ENCODE measurements around the gene C1QL1. TPM values are rescaled to one million over a fixed set of nuclear protein-coding genes. Genes with fewer than 3 reads are reported as not detected.

Gene C1QL1
- total RNA-seq, 2 donors from 2014 or later, result 2.3 to 2.9 TPM

DNA sequence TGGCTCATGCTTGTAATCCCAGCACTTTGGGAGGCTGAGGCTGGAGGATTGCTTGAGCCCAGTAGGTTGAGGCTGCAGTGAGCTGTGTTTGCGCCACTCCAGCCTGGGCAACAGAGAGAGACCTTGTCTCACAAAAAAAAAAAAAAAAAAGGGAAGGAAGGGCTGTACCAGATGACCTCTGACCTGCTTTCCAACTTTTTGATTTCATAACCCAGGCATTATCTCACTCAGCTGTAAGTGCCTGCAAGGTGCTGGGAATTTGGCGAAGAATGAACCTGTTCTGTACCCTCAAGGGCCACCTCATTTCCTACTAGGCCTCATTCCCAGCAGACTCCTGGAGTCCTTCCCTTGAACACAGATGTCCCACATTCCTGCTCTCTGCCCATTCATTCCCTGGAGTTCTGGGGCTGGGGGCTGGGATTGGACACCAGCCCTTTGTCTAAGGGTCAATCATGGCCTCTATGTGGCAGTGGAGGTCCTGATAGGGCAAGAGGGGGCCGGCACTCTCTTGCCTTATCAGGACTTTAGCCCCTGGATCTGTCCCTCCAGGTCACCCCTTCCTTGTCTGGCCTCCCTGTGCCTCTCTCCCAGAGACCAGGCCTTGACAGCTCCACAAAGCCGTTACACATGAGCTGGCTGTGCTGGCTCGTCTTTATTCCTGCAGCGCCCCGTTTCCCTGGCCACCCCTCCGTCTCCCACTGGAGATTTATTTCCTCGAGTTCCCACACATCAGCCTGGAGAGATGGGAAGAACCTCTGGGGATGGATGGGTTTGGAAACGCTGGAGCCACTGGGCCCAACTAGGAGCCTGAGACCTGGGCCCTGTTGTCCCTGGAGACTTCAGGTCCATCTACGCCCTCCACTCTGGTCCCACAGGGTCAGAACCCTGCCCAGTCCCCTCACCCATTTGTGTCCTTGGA, 52.0 kb downstream of the C1QL1 start:
- H3K4me1 ChIP-seq, result peaks cover 31% of the 10 kb centered on the region
- peak in 1 of 4 donors; percentile 27 for DNase-seq
- peak; percentile 10 for ATAC-seq
- intact Hi-C loops (cut with DNase I), result no loop called here
- H3K27me3 ChIP-seq, result no peaks in the 10 kb centered on the region
- TF ChIP-seq CTCF (IDR thresholded peaks at IDR 0.05) (no peak), POLR2A (IDR thresholded peaks at IDR 0.05) (no peak)
- H3K27ac ChIP-seq, result peak overlapping the region; percentile 61 to 86 (median 78)
- H3K36me3 ChIP-seq (replicated peaks in 1 of 2; ENCODE audit: insufficient read depth in 1 of 2, low read depth in 2 of 2), result no peaks in the 10 kb centered on the region
- H3K4me3 ChIP-seq, result no peak overlapping the region
- 56 to 63% methylated on average over 11 of the region's 11 CpGs for WGBS, 2 donors
- no peaks in the 10 kb centered on the region for H3K9me3 ChIP-seq

GRCh38 chr17:44915321-44915726, 52.8 kb downstream of the C1QL1 start, which contains the start of gene GFAP:
TSS of gene GFAP (minus strand) at chr17:44915500. CDS start at chr17:44915486, 14 bp downstream.
- TF ChIP-seq POLR2A (IDR thresholded peaks at IDR 0.05) (no peak), CTCF (IDR thresholded peaks at IDR 0.05) (no peak)
- no peaks in the 10 kb centered on the region for H3K9me3 ChIP-seq
- 20 to 71% methylated on average over 1 to 15 of the region's 17 CpGs for WGBS, 2 donors
- peaks cover 34% of the 10 kb centered on the region for H3K4me1 ChIP-seq
- H3K27me3 ChIP-seq, result no peaks in the 10 kb centered on the region
- ATAC-seq (no peak), DNase-seq (no peak)
- no peaks in the 10 kb centered on the region for H3K36me3 ChIP-seq (replicated peaks in 1 of 2; ENCODE audit: insufficient read depth in 1 of 2, low read depth in 2 of 2)
- H3K27ac ChIP-seq, result peak within 1 kb of the TSS; percentile 61 to 86 (median 78)
- intact Hi-C loops (cut with DNase I), result no loop called here
- H3K4me3 ChIP-seq, result no peak within 1 kb of the TSS

DNA sequence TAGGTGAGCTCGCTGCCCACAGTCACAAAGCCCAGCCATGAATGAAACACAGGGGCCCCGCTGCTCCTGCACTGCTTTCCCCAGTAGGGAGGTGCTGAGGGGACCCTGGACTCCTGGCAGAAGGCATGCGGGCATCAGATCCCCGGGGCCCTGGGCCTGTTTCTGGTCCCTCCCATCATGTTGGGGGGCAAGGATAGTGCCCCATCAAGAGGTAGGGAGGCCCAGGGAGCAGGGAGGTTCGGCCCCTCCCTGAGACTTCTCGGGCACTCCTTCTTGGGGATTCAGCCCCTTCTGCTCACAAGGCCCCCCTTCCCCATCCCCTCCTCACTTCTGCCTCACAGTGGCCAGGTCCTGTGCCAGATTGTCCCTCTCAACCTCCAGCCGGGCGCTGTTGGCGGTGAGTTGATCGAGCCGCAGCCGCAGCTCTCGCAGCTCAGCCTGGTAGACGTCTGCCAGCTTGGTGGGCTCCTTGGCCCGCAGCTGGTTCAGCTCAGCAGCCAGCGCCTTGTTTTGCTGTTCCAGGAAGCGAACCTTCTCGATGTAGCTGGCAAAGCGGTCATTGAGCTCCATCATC, 53.3 kb downstream of the C1QL1 start:
- WGBS, 2 donors, result 77 to 88% methylated on average over 2 to 19 of the region's 19 CpGs
- no peaks in the 10 kb centered on the region for H3K36me3 ChIP-seq (replicated peaks in 1 of 2; ENCODE audit: insufficient read depth in 1 of 2, low read depth in 2 of 2)
- ATAC-seq (no peak), DNase-seq (no peak)
- TF ChIP-seq CTCF (IDR thresholded peaks at IDR 0.05) (no peak), POLR2A (IDR thresholded peaks at IDR 0.05) (no peak)
- H3K27ac ChIP-seq, result peak overlapping the region in 2 of 4 donors; percentile 80 to 86
- H3K9me3 ChIP-seq, result no peaks in the 10 kb centered on the region
- H3K4me1 ChIP-seq, result peaks cover 34% of the 10 kb centered on the region
- H3K4me3 ChIP-seq, result no peak overlapping the region
- H3K27me3 ChIP-seq, result no peaks in the 10 kb centered on the region
- intact Hi-C loops (cut with DNase I), result no loop called here

- ATAC-seq, result no peak
- DNase-seq, result no peak
- H3K36me3 ChIP-seq (replicated peaks in 1 of 2; ENCODE audit: insufficient read depth in 1 of 2, low read depth in 2 of 2), result no peaks in the 10 kb centered on the region
- intact Hi-C loops (cut with DNase I), result no loop called here
- no peak overlapping the region for H3K27ac ChIP-seq
- peaks cover 34% of the 10 kb centered on the region for H3K4me1 ChIP-seq
- no peak overlapping the region for H3K4me3 ChIP-seq
- WGBS, 2 donors, result 68 to 73% methylated on average over 2 to 4 of the region's 4 CpGs
- H3K27me3 ChIP-seq, result no peaks in the 10 kb centered on the region
- H3K9me3 ChIP-seq, result no peaks in the 10 kb centered on the region
- TF ChIP-seq POLR2A (IDR thresholded peaks at IDR 0.05) (no peak), CTCF (IDR thresholded peaks at IDR 0.05) (no peak)
Measured at GRCh38 chr17:44914148-44914547, 54.0 kb downstream of the C1QL1 start.

Measured in body of pancreas (tissue), 4 donors.